HG03060 (cell line): ENCODE results near the gene TAAR1.
"Not testable (repeated sequence)": the region's sequence is repeated elsewhere in the genome, so short reads cannot be mapped to it uniquely, and the experiment has no call there.

Experiments used
- ATAC-seq: cut with Tn5 transposase; IDR thresholded peaks from one replicate; pipeline ENCODE4 v1.9.1; 2021; ENCODE audit warnings: low read depth, moderate number of reproducible peaks; ENCODE audit not compliant: unreplicated experiment

Gene TAAR1

GRCh38 chr6:132659082-132659481, at the start of gene TAAR1:
TSS of gene TAAR1 (minus strand) at chr6:132659182. CDS start at chr6:132646003, 13,179 bp downstream.
- no peak for ATAC-seq

DNA sequence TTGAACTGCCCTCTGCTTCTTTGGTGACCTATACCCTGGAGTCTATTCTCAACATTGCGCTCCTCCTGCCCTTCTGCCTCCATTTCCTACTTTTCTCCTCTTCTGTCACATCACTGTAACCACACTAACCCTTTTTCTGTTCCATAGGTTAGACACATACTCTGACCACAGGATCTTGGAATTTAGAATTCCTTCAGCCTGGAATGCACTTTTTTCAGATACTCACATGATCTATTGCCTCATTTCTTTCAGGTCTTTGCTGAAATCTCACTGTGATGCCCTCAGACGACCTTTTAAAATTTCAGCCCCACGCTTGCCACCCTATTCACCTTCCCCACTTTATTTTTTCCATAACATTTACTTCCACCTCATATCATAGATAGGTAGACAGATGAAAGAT, 49.8 kb upstream of the TAAR1 start:
- no peak for ATAC-seq

- ATAC-seq = no peak
Measured at GRCh38 chr6:132708002-132708401, 49.0 kb upstream of the TAAR1 start.

DNA sequence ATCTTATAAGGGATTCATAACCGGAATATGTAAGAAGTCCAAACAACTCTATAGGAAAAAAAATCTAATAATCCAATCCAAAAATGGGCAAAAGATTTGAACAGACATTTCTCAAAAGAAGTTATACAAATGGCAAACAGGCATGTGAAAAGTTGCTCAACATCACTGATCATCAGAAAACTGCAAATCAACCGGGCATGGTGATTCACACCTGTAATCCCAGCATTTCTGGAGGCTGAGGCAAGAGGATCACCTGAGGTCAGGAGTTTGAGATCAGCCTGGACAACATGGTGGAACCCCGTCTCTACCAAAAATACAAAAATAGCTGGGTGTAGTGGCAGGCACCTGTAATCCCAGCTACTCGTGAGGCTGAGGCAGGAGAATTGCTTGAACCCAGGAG, 47.8 kb upstream of the TAAR1 start:
- ATAC-seq = not testable (repeated sequence)

- no peak for ATAC-seq
Measured at GRCh38 chr6:132703936-132704335, 45.0 kb upstream of the TAAR1 start.

DNA sequence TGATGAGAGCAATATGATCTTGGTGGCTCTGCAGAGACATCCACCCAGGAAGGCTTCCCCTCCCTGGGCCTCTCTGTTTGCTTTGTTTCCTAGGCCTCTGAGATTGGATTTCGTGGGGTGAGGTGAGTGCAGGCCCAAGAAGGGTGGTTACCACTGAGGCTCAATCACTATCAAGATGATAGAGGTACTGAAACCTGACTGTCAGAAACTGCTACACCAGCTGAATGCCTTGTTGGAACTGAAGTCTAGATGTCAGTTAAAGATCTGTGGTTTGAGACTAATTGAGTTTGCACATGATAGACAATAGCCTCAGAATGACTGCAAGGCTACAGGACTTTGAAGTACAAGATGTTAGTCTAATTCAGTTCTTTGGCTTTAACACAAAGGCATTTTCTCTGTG, 39.6 kb upstream of the TAAR1 start:
- ATAC-seq = no peak

- no peak for ATAC-seq
Measured at GRCh38 chr6:132695773-132696172, 36.8 kb upstream of the TAAR1 start.

DNA sequence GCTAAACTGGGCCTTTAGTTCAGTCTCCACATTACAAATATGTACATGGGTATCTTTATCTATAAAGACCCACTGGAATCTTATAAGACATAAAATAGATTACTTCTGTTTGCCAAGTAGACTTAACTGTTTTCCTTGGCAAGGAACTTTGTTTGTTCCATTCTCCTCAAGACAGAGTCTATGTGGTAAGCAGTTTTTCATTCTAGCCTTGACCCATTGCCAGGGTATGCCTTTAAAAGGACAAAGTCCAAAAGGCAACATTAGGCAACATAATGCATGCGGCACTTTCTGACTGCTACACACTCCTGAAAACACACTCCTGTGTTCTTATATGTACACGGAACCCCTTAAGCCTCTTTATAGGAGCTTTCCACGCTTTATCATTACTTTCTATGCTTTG, 34.5 kb upstream of the TAAR1 start:
- no peak for ATAC-seq

DNA sequence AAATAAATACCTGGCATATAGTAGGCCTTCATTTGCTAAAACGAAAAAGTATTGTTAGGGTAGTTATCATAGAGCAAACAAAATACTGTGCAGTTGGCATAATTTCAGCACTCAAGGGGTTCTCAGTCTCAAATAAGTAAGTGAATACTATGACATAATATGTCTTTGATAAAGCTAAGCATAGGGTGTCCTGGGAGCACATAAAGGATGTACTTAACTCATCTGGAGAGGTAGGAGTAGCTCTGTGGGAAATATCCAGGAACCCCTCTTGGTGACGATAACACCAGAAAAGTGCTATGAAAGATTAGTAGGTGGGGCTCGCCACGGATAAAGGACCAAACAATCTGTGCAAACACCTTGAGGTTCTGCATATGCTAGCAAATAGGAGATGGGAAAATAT, 31.7 kb upstream of the TAAR1 start:
- ATAC-seq = no peak

DNA sequence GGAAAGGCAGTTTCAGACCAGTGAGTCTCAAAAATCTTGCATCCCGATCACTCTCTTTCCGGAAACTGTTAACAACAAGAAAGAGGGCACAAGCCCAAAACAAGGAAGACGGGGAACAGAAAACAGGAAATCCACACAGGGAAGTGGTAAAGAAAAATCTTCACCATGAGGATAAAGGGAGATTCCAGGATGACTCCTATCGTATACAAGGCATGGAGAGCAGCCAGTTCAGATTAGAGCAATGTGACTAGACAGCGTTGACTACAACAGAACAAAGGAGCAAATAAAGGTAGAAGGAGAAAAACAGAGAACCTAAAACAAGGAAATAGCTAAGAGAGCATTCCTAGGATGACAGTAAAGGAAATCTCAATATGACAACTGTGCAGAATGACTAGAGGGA, 28.3 kb upstream of the TAAR1 start:
- ATAC-seq = no peak

GRCh38 chr6:132686531-132686930, 27.5 kb upstream of the TAAR1 start:
- ATAC-seq = no peak

DNA sequence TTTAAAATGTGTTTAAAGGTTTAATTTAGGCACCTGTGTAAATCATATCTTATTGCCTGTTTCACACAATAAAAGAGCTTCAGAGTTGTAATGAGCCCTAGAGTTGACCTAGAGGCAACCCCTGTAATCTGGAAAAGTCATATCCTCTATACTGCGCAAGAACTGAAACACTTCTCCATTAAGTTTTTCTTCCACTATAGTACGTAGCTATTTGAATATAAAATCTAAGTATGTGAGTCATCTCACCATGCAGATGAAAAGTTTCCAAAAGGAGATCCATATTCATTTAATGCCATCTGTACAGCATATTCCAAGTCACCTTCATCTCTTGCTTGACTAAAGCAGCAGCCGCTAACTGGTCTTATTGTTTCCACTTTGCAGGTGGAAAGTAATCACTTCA, 26.0 kb upstream of the TAAR1 start:
- ATAC-seq = no peak

- ATAC-seq = no peak
Measured at GRCh38 chr6:132684272-132684671, 25.3 kb upstream of the TAAR1 start.

GRCh38 chr6:132683543-132683942, 24.6 kb upstream of the TAAR1 start:
- no peak for ATAC-seq

DNA sequence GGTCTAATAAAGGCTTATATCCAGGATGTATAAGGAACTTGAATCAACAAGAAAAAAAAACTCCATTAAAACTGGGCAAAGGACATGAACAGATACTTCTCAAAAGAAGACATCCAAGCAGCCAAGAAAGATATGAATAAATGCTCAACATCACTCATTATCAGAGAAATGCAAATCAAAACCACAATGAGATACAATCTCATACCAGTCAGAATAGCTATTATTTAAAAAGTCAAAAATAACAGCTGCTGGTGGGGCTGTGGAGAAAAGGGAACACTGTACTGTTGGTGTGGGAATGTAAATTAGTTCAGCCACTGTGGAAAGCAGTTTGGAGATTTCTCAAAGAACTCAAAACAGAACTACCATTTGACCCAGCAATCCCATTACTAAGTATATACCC, 20.1 kb upstream of the TAAR1 start:
- ATAC-seq = peak; percentile 48

DNA sequence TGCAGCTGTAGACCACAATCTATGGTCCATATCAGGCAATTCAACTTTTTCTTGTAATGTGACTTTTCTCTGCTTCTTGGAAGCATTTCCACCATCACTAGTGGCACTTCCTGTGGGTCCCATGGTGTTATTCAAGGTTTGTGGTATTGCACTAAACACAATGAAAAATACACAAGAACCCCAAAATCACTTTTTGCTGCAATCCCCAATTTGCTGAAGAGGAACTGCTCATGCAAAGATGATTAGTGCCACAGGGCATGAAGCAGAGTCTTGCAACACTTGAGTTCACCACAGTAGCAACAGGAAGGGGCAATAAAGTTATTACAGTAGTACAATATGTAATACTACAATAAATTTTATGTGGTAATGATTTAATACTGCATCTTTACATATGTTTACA, 16.8 kb upstream of the TAAR1 start:
- no peak for ATAC-seq

GRCh38 chr6:132675002-132675401, 16.0 kb upstream of the TAAR1 start:
- no peak for ATAC-seq

DNA sequence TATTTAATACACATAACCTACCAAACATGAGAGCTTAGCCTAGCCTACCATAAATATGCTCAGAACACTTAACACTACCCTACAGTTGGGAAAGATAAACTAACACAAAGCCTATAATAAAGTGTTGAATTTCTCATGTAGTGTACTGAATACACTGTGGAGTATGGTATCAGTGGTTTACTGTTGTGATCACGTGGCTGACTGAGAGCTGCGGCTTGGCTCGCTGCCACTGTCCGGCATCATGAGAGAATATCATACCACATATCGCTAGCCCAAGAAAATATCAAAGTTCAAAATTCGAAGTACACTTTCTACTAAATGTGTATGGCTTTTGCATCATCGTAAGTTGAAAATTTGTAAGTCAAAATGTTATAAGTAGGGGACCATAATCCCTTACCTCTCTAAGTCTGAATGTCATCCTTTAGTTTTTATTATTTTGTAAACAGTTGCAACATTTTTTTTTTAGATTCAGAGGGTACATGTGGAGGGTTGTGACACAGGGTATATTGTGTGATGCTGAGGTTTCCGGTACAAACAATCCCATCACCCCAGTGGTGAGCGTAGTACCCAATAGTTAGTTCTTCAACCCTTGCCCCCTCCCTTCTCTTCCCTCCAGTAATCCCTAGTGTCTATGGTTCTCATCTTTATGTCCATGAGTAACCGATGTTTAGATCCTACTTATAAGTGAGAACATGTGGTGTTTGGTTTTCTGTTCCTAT, 14.6 kb upstream of the TAAR1 start:
- no peak for ATAC-seq

GRCh38 chr6:132671295-132671694, 12.3 kb upstream of the TAAR1 start:
- no peak for ATAC-seq

DNA sequence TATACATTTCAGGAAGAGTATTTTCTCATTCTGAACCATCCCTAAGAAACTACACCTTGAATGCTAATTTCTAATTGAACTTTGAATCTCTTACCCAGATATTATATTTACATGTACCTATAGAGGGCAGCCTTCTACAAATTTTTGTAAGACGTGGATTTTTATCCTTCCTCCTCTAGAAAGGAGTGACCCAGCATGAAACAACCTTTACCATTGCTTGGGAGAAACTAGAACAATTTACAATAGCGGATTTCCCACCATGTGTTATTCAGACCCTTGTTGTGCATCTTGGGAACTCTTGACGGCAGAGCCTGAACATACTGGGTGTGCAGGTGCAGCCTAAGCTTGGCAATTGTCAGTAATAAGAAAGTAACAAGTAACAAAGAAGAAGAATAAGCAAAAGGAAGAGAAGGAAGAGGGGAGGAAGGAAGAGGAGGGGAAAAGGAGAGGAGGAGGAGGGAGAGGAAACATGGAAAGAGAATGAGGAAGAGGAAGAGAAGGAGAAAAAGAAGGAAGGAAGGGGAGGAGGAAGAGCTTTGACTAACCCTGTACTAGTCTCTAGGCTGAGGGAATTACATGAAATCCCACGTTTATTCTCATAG, 10.8 kb upstream of the TAAR1 start:
- ATAC-seq = no peak

GRCh38 chr6:132666118-132666517, 7.1 kb upstream of the TAAR1 start:
- no peak for ATAC-seq

- no peak for ATAC-seq
Measured at GRCh38 chr6:132664309-132665034, 5.5 kb upstream of the TAAR1 start.
